OCI-LY7 (cell line): Measurements from ENCODE around the gene B3GALNT1. TPM values are rescaled to one million over a fixed set of nuclear protein-coding genes. Genes with fewer than 3 reads are reported as not detected.
A peak's percentile ranks its signal among the peaks of the same experiment; 100 is the strongest.

Experiments used
- BruUV-seq: library from RNA; stranded (reverse); fragments of 400-500 nt; replicated peaks from 2 replicates; lab custom pipeline; 2021; lab: Mats Ljungman, UMichigan
- CTCF ChIA-PET: fragments of 300-600 bp; sonication (Branson Sonifier 250); formaldehyde crosslinking; loops from one replicate; lab custom pipeline; 2022; ENCODE audit warnings: antibody characterized with exemption; ENCODE audit not compliant: unreplicated experiment; lab: Charles Lee
- POLR2A ChIA-PET: fragments of 300-600 bp; sonication (Branson Sonifier 250); formaldehyde crosslinking; loops from one replicate; lab custom pipeline; 2022; ENCODE audit warnings: antibody characterized with exemption; lab: Charles Lee
- DNase-seq: peaks from one replicate; pipeline ENCODE4 v3.0.0-alpha.2; 2015; ENCODE audit warnings: low spot score
- H2AFZ ChIP-seq: fragments of 200-600 bp; sonication (generic), shearing (Covaris generic); 2 replicates; pipeline ENCODE4 v1.6.1; 2014; ENCODE audit warnings: mild to moderate bottlenecking, antibody characterized with exemption, low read length, moderate library complexity
- H3K27ac ChIP-seq: fragments of 200-600 bp; sonication (generic); 2 replicates; pipeline ENCODE4 v1.5.1; 2014; ENCODE audit warnings: mixed run types, low read depth, mild to moderate bottlenecking, moderate library complexity, low read length, inconsistent platforms; ENCODE audit not compliant: poor library complexity, severe bottlenecking
- H3K36me3 ChIP-seq: fragments of 200-600 bp; sonication (generic); 2 replicates; pipeline ENCODE4 v1.6.1; 2014; ENCODE audit warnings: mild to moderate bottlenecking, antibody characterized with exemption, low read length, moderate library complexity, mixed read lengths; ENCODE audit not compliant: insufficient read depth
- H3K4me1 ChIP-seq: fragments of 200-600 bp; sonication (generic); 2 replicates; pipeline ENCODE4 v1.5.1; 2014; ENCODE audit warnings: mild to moderate bottlenecking, low read length; ENCODE audit not compliant: insufficient read depth, poor library complexity, severe bottlenecking
- H3K4me2 ChIP-seq: fragments of 200-600 bp; sonication (generic); 2 replicates; pipeline ENCODE4 v1.6.1; 2014; ENCODE audit warnings: mild to moderate bottlenecking, low read length
- H3K4me3 ChIP-seq: fragments of 200-600 bp; sonication (generic); 2 replicates; pipeline ENCODE4 v1.5.1; 2014; ENCODE audit warnings: mild to moderate bottlenecking, low read depth, low read length; ENCODE audit not compliant: poor library complexity, severe bottlenecking
- H3K79me2 ChIP-seq: fragments of 200-600 bp; sonication (generic); 2 replicates; pipeline ENCODE4 v1.6.1; 2016; ENCODE audit warnings: low read depth, mild to moderate bottlenecking, low read length, moderate library complexity, mixed read lengths; ENCODE audit not compliant: insufficient read depth
- H3K9me2 ChIP-seq: fragments of 200-600 bp; sonication (generic); 2 replicates; pipeline ENCODE4 v1.6.1; 2016; ENCODE audit warnings: mild to moderate bottlenecking, low read length, mixed read lengths; ENCODE audit not compliant: insufficient read depth
- H3K9me3 ChIP-seq: fragments of 200-600 bp; sonication (generic); 2 replicates; pipeline ENCODE4 v1.6.1; 2014; ENCODE audit warnings: mild to moderate bottlenecking, mixed run types, low read length, mixed read lengths
- H4K20me1 ChIP-seq: fragments of 200-600 bp; sonication (generic); 2 replicates; pipeline ENCODE4 v1.6.1; 2014; ENCODE audit warnings: mild to moderate bottlenecking, antibody characterized with exemption, low read length, moderate library complexity, mixed read lengths; ENCODE audit not compliant: insufficient read depth
- CTCF ChIP-seq: fragments of 200-600 bp; sonication (generic); conservative IDR thresholded peaks from 2 replicates; pipeline ENCODE4 v1.5.1; 2014; ENCODE audit warnings: mild to moderate bottlenecking, antibody characterized with exemption, low read length, moderate library complexity, mixed read lengths
- EZH2phosphoT487 ChIP-seq: fragments of 200-600 bp; sonication (generic); IDR thresholded peaks from 2 replicates; pipeline ENCODE4 v1.6.1; 2018; ENCODE audit warnings: low read depth, borderline replicate concordance, mild to moderate bottlenecking, mixed run types, antibody characterized with exemption, low read length, moderate library complexity, mixed read lengths
- intact Hi-C: fragments of 100-400 bp; cut with micrococcal nuclease; formaldehyde crosslinking; loops from one replicate; pipeline ENCODE4 v1.10.0; 2022; ENCODE audit not compliant: unreplicated experiment
- total RNA-seq, 2 experiments: library from RNA; depleted of rRNA in 1 of 2; stranded (reverse); fragments of >200 nt in 1 of 2; shearing (Covaris generic) in 1 of 2; gene quantifications; 2 replicates each; pipeline ENCODE4 v1.2.3, GENCODE V29; 2014 to 2022

The B3GALNT1 gene
- total RNA-seq, 2 experiments from 2014 or later: not detected

GRCh38 chr3:161042023-161042501 lies 63.1 kb downstream of the B3GALNT1 start:
- Histone ChIP-seq H3K4me1 (peaks cover 18% of the 10 kb centered on the region), H3K36me3 (no peaks in the 10 kb centered on the region), H3K27ac (no peak overlapping the region), H3K9me3 (no peaks in the 10 kb centered on the region), H3K4me3 (no peak overlapping the region), H3K4me2 (no peak overlapping the region), H2AFZ (no peak overlapping the region), H3K9me2 (no peaks in the 10 kb centered on the region), H4K20me1 (no peaks in the 10 kb centered on the region), H3K79me2 (no peaks in the 10 kb centered on the region)
- TF ChIP-seq CTCF (no peak), EZH2phosphoT487 (no peak)
- ChIA-PET POLR2A (interaction anchor here (0.5 to 1.9 kb wide), 5 partner anchors 9 to 192 kb away, joined by 3 to 5 read pairs (median 5); no protein-coding TSS in a partner anchor), CTCF (no interaction called here)
- intact Hi-C loops: no loop called here
- no TSS peak for BruUV-seq
- no peak for DNase-seq

GRCh38 chr3:161038725-161039124 lies 66.4 kb downstream of the B3GALNT1 start:
- Histone ChIP-seq H3K79me2 (no peaks in the 10 kb centered on the region), H3K36me3 (no peaks in the 10 kb centered on the region), H3K9me3 (no peaks in the 10 kb centered on the region), H4K20me1 (no peaks in the 10 kb centered on the region), H3K4me2 (no peak overlapping the region), H3K4me3 (no peak overlapping the region), H3K27ac (no peak overlapping the region), H3K9me2 (no peaks in the 10 kb centered on the region), H3K4me1 (peaks cover 34% of the 10 kb centered on the region), H2AFZ (no peak overlapping the region)
- ChIA-PET POLR2A (interaction anchor here (0.6 kb wide), 1 partner anchor 33 kb away, joined by 3 read pairs; no protein-coding TSS in a partner anchor), CTCF (no interaction called here)
- intact Hi-C loops: no loop called here
- no TSS peak for BruUV-seq
- DNase-seq: no peak
- TF ChIP-seq EZH2phosphoT487 (no peak), CTCF (no peak)

GRCh38 chr3:161035711-161036110 lies 69.4 kb downstream of the B3GALNT1 start:
- Histone ChIP-seq H3K27ac (peak overlapping the region; percentile 70), H3K4me1 (peaks cover 20% of the 10 kb centered on the region), H3K79me2 (no peaks in the 10 kb centered on the region), H3K4me2 (peak overlapping the region; percentile 61), H3K4me3 (peak overlapping the region; percentile 46), H4K20me1 (no peaks in the 10 kb centered on the region), H3K9me3 (no peaks in the 10 kb centered on the region), H2AFZ (peak overlapping the region; percentile 89), H3K9me2 (no peaks in the 10 kb centered on the region), H3K36me3 (no peaks in the 10 kb centered on the region)
- TF ChIP-seq CTCF (no peak), EZH2phosphoT487 (no peak)
- TSS peak; percentile 72 for BruUV-seq
- DNase-seq: peak; percentile 19
- intact Hi-C loops: no loop called here
- POLR2A ChIA-PET: interaction anchor here (0.7 to 1.7 kb wide), 10 partner anchors 11 to 61 kb away, joined by 3 to 8 read pairs (median 5); no protein-coding TSS in a partner anchor
- CTCF ChIA-PET: no interaction called here
